A673 (cell line): Measurements from ENCODE around the gene ZSCAN21. TPM values are rescaled to one million over a fixed set of nuclear protein-coding genes. Genes with fewer than 3 reads are reported as not detected.
A peak's percentile ranks its signal among the peaks of the same experiment; 100 is the strongest.

ENCODE experiments used
- BruUV-seq: library from RNA; stranded (reverse); fragments of 400-500 nt; replicated peaks from 2 replicates; lab custom pipeline; 2021; lab: Mats Ljungman, UMichigan
- CTCF ChIA-PET: fragments of 300-600 bp; sonication (Branson Sonifier 250); formaldehyde crosslinking; loops from one replicate; lab custom pipeline; 2022; ENCODE audit warnings: antibody characterized with exemption; lab: Charles Lee
- POLR2A ChIA-PET: fragments of 300-600 bp; sonication (Branson Sonifier 250); formaldehyde crosslinking; loops from one replicate; lab custom pipeline; 2022; ENCODE audit warnings: antibody characterized with exemption; ENCODE audit not compliant: low non-redundant PET; lab: Charles Lee
- DNase-seq: peaks from one replicate; pipeline ENCODE4 v3.0.0-alpha.2; 2015; ENCODE audit warnings: low spot score
- H3K27ac ChIP-seq: fragments of 200-600 bp; sonication (generic); 2 replicates; pipeline ENCODE4 v1.5.1; 2016; ENCODE audit warnings: mixed run types, low read depth, mild to moderate bottlenecking, mixed read lengths, antibody characterized with exemption, low read length; ENCODE audit not compliant: poor library complexity, severe bottlenecking
- H3K27me3 ChIP-seq: fragments of 200-600 bp; sonication (generic); replicated peaks from 2 replicates; pipeline ENCODE4 v1.6.1; 2017; ENCODE audit warnings: mixed run types, low read depth, mild to moderate bottlenecking, mixed read lengths, antibody characterized with exemption, low read length; ENCODE audit not compliant: insufficient read depth, poor library complexity
- H3K36me3 ChIP-seq: fragments of 200-600 bp; sonication (generic); 2 replicates; pipeline ENCODE4 v1.6.1; 2016; ENCODE audit warnings: mixed run types, mild to moderate bottlenecking, mixed read lengths, antibody characterized with exemption, low read length; ENCODE audit not compliant: insufficient read depth, poor library complexity, severe bottlenecking
- H3K4me1 ChIP-seq: fragments of 200-600 bp; sonication (generic); 2 replicates; pipeline ENCODE4 v1.6.1; 2017; ENCODE audit warnings: mixed run types, mild to moderate bottlenecking, mixed read lengths, antibody characterized with exemption, low read length; ENCODE audit not compliant: insufficient read depth, poor library complexity, severe bottlenecking
- H3K4me3 ChIP-seq: fragments of 200-600 bp; sonication (generic); 2 replicates; pipeline ENCODE4 v1.5.1; 2016; ENCODE audit warnings: low read depth, mixed run types, mild to moderate bottlenecking, mixed read lengths, low read length; ENCODE audit not compliant: poor library complexity, severe bottlenecking
- H3K9me3 ChIP-seq: fragments of 200-600 bp; sonication (generic); 2 replicates; pipeline ENCODE4 v1.6.1; 2016; ENCODE audit warnings: mixed run types, low read depth, mild to moderate bottlenecking, mixed read lengths, antibody characterized with exemption, low read length; ENCODE audit not compliant: poor library complexity, severe bottlenecking
- CTCF ChIP-seq: fragments of 300-800, 200-600 bp; sonication (generic); conservative IDR thresholded peaks from 2 replicates; pipeline ENCODE4 v1.5.1; 2017; ENCODE audit warnings: low read depth, mild to moderate bottlenecking, antibody characterized with exemption, low read length, moderate library complexity, mixed read lengths
- EZH2 ChIP-seq: fragments of 200-600 bp; sonication (generic); IDR thresholded peaks from 2 replicates; pipeline ENCODE4 v1.6.1; 2017; ENCODE audit warnings: borderline replicate concordance, low read depth, mild to moderate bottlenecking, mixed read lengths, antibody characterized with exemption, low read length; ENCODE audit not compliant: poor library complexity, severe bottlenecking
- intact Hi-C: fragments of 100-400 bp; cut with micrococcal nuclease; formaldehyde crosslinking; loops from one replicate; pipeline ENCODE4 v1.10.0; 2022; ENCODE audit not compliant: unreplicated experiment
- total RNA-seq: library from RNA; stranded (reverse); gene quantifications from 2 replicates; pipeline ENCODE4 v1.2.3, GENCODE V29; 2021

Gene ZSCAN21
- total RNA-seq, 1 experiment from 2014 or later, result 17.2 TPM

GRCh38 chr7:100090527-100091410, 41.2 kb downstream of the ZSCAN21 start:
- BruUV-seq, result no TSS peak

GRCh38 chr7:100091411-100092181, 42.0 kb downstream of the ZSCAN21 start:
- Histone ChIP-seq H3K9me3 (no peaks in the 10 kb centered on the region), H3K27me3 (no peaks in the 10 kb centered on the region), H3K27ac (peak overlapping the region; percentile 24), H3K36me3 (peaks cover 66% of the 10 kb centered on the region), H3K4me1 (peaks cover 40% of the 10 kb centered on the region), H3K4me3 (no peak overlapping the region)
- CTCF ChIA-PET, result no interaction called here
- POLR2A ChIA-PET, result interaction anchor here (0.6 kb wide), 1 partner anchor 580 kb away, joined by 26 read pairs; no protein-coding TSS in a partner anchor
- peak; percentile 66 for DNase-seq
- TF ChIP-seq CTCF (no peak), EZH2 (no peak)
- intact Hi-C loops, result no loop called here
- TSS peak; percentile 75 for BruUV-seq

More at GRCh38 chr7:100090527-100091410, 41.2 kb downstream of the ZSCAN21 start:
- TF ChIP-seq EZH2, result no peak
- no peak for TF ChIP-seq CTCF
- POLR2A ChIA-PET, result interaction anchor here (0.6 kb wide), 1 partner anchor 264 kb away, joined by 11 read pairs; no protein-coding TSS in a partner anchor
- peak; percentile 48 for DNase-seq
- H3K9me3 ChIP-seq, result no peaks in the 10 kb centered on the region
- H3K4me3 ChIP-seq, result no peak overlapping the region
- CTCF ChIA-PET, result interaction anchor here (0.6 kb wide), 1 partner anchor 48 kb away, joined by 6 read pairs; no protein-coding TSS in a partner anchor
- peak overlapping the region; percentile 24 for H3K27ac ChIP-seq
- peaks cover 43% of the 10 kb centered on the region for H3K4me1 ChIP-seq
- no peaks in the 10 kb centered on the region for H3K27me3 ChIP-seq
- intact Hi-C loops, result no loop called here
- peaks cover 57% of the 10 kb centered on the region for H3K36me3 ChIP-seq

- ChIA-PET POLR2A (interaction anchor here (0.6 kb wide), 2 partner anchors 63 to 99 kb away, joined by 3 to 4 read pairs; no protein-coding TSS in a partner anchor), CTCF (no interaction called here)
- H3K4me3 ChIP-seq, result no peak overlapping the region
- no TSS peak for BruUV-seq
- H3K27ac ChIP-seq, result no peak overlapping the region
- H3K4me1 ChIP-seq, result peaks cover 26% of the 10 kb centered on the region
- H3K36me3 ChIP-seq, result peaks cover 80% of the 10 kb centered on the region
- no peaks in the 10 kb centered on the region for H3K9me3 ChIP-seq
- H3K27me3 ChIP-seq, result no peaks in the 10 kb centered on the region
- intact Hi-C loops, result no loop called here
- no peak for TF ChIP-seq CTCF
- no peak for TF ChIP-seq EZH2
- no peak for DNase-seq
Observed at GRCh38 chr7:100093054-100093453, 43.5 kb downstream of the ZSCAN21 start.
